GM12878 (cell line): Measurements from ENCODE around the gene SQSTM1.

Source experiments
- CHD4 ChIP-seq: fragments of 200-600 bp; sonication (generic); IDR thresholded peaks from 2 replicates; pipeline ENCODE4 v1.6.1; 2016; ENCODE audit warnings: mild to moderate bottlenecking
- CTCF ChIP-seq, 3 experiments: IDR thresholded peaks in 2 of 3; conservative IDR thresholded peaks in 1 of 3; 2 replicates each; pipeline ENCODE4 v1.5.1; 2011; ENCODE audit warnings: low read depth in 3 of 3, low read length in 3 of 3, mild to moderate bottlenecking in 3 of 3, control low read depth in 2 of 3, moderate library complexity in 2 of 3, inconsistent platforms in 1 of 3, mixed read lengths in 1 of 3; ENCODE audit not compliant: control insufficient read depth in 2 of 3, insufficient read depth in 1 of 3; ENCODE audit errors: extremely low read depth in 1 of 3
- E2F8 ChIP-seq: fragments of 450-650 bp; IDR thresholded peaks from 2 replicates; pipeline ENCODE4 v1.6.1; 2018; ENCODE audit warnings: mild to moderate bottlenecking, low read depth, moderate library complexity; ENCODE audit not compliant: partially characterized antibody
- E4F1 ChIP-seq: fragments of 450-650 bp; IDR thresholded peaks from 2 replicates; pipeline ENCODE4 v1.6.1; 2018; ENCODE audit warnings: borderline replicate concordance, mild to moderate bottlenecking; ENCODE audit not compliant: partially characterized antibody
- EP300 ChIP-seq, 2 experiments: fragments of 150-350 bp in 1 of 2; IDR thresholded peaks; 2 replicates each; pipeline ENCODE4 v1.6.1; 2011 to 2012; ENCODE audit warnings: low read depth in 2 of 2, low read length in 2 of 2, borderline replicate concordance in 1 of 2, improper control_type of control experiment in 1 of 2, inconsistent platforms in 1 of 2; ENCODE audit not compliant: control insufficient read depth in 1 of 2
- EZH2 ChIP-seq: IDR thresholded peaks from 2 replicates; pipeline ENCODE4 v1.6.1; 2012; ENCODE audit warnings: low read depth, mild to moderate bottlenecking, control low read depth, inconsistent platforms, low read length, borderline replicate concordance; ENCODE audit not compliant: control insufficient read depth
- FOXM1 ChIP-seq: IDR thresholded peaks from 2 replicates; pipeline ENCODE4 v1.6.1; 2012; ENCODE audit warnings: low read depth, mild to moderate bottlenecking, inconsistent platforms, low read length, moderate library complexity
- MTA2 ChIP-seq: fragments of 450-650 bp; IDR thresholded peaks from 2 replicates; pipeline ENCODE4 v1.6.1; 2016; ENCODE audit warnings: low read depth, mild to moderate bottlenecking, moderate library complexity
- PBX3 ChIP-seq: IDR thresholded peaks from 2 replicates; pipeline ENCODE4 v1.6.1; 2011; ENCODE audit warnings: mild to moderate bottlenecking, low read depth, low read length, moderate library complexity; ENCODE audit not compliant: insufficient replicate concordance
- POLR2AphosphoS2 ChIP-seq: IDR thresholded peaks from 2 replicates; pipeline ENCODE4 v1.6.1; 2011; ENCODE audit warnings: low read depth, mild to moderate bottlenecking, low read length, improper control_type of control experiment, moderate library complexity
- RELA ChIP-seq: fragments of 450-650 bp; IDR thresholded peaks from 2 replicates; pipeline ENCODE4 v1.8.0; 2014; ENCODE audit warnings: borderline replicate concordance; ENCODE audit not compliant: partially characterized antibody
- TCF3 ChIP-seq: IDR thresholded peaks from 2 replicates; pipeline ENCODE4 v1.6.1; 2012; ENCODE audit warnings: low read depth, mild to moderate bottlenecking, low read length, borderline replicate concordance; ENCODE audit not compliant: insufficient read depth
- YY1 ChIP-seq: IDR thresholded peaks from 2 replicates; pipeline ENCODE4 v1.6.1; 2011; ENCODE audit warnings: low read depth, mild to moderate bottlenecking, low read length

DNA sequence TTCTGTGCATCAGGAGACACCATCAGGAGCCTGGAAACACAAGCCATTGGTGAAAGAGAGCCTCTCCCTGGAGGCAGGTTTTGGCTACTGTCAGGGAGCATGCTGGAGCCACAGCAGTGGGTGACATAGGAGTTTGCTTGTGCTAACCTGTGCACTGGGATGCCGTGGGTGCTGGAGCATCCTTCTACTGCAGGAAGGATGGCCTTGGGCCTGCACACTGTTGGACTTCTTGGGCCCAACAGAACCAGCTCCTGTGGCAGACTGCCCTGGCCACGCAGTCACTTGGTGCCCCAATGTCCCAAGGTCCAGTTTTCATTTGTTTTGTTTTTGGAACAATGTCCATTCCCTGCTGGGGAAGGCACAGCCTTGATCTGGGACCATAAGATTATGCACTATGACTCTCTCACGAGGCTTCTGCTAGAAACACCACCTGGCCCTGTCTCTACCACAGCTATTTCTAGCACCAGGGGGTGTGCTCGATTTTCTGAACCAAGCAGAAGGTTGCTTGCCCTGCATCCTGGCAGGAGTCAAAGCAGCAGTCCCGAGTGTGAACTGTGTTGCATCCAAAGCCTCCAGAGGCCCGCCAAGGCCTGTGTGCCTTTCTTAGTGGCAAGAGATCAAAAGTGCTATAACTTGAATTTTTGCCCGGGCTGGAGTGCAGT lies 32.4 kb upstream of the SQSTM1 start:
- TF ChIP-seq TCF3: no peak
- no peak for TF ChIP-seq CTCF (IDR thresholded peaks at IDR 0.05 in 2 of 3, conservative IDR thresholded peaks at IDR 0.05 in 1 of 3; ENCODE audit: control insufficient read depth in 2 of 3, extremely low read depth in 1 of 3, insufficient read depth in 1 of 3, low read depth in 3 of 3, low read length in 3 of 3)
- TF ChIP-seq MTA2: no peak
- TF ChIP-seq EP300 (IDR thresholded peaks at IDR 0.05; ENCODE audit: borderline replicate concordance in 1 of 2, control insufficient read depth in 1 of 2, low read depth in 2 of 2, low read length in 2 of 2): no peak
- TF ChIP-seq EZH2: no peak
- TF ChIP-seq CHD4: no peak
- no peak for TF ChIP-seq E2F8
- TF ChIP-seq PBX3: no peak
- no peak for TF ChIP-seq RELA
- TF ChIP-seq YY1: no peak
- TF ChIP-seq POLR2AphosphoS2: no peak
- TF ChIP-seq E4F1: no peak
- TF ChIP-seq FOXM1: no peak
